ENCODE measurements around the gene FMNL2.

FMNL2 gene

DNA sequence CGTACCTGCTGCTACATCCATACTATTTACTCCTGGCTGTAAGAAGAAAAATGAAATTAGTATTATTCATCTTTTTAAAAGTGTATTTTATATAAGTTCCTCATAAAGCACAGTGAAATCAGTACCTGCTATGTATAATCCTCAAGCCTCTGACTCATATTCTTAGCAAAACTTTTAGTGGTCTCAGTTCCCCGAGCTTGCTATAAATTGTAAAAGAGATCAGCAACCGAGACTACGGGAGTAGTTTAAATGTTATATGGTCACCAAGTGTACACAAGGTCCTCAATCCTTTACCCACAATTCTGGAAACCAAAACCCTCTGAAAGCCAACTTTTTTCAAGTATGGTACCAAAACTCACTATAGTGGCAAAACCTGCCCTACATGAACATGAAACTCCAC lies 358.1 kb downstream of the FMNL2 start:
- no peak for TF ChIP-seq ZNF335 (tag by site-specific recombination; conservative IDR thresholded peaks at IDR 0.05)
- TF ChIP-seq ZNF654 (tag by site-specific recombination; IDR thresholded peaks at IDR 0.05; ENCODE audit: low read depth): no peak
- TF ChIP-seq ZNF16 (tag by site-specific recombination; IDR thresholded peaks at IDR 0.05; ENCODE audit: low read depth): no peak
- no peak for TF ChIP-seq GLI2 (tag by site-specific recombination; IDR thresholded peaks at IDR 0.05; ENCODE audit: borderline replicate concordance, low read depth)
- no peak for TF ChIP-seq ZNF24 (tag by site-specific recombination; IDR thresholded peaks at IDR 0.05)
- no peak for TF ChIP-seq ZNF530 (tag by site-specific recombination; IDR thresholded peaks at IDR 0.05; ENCODE audit: low read depth)
- no peak for TF ChIP-seq ZNF133 (tag by site-specific recombination; IDR thresholded peaks at IDR 0.05)
- TF ChIP-seq, protein P1, sequence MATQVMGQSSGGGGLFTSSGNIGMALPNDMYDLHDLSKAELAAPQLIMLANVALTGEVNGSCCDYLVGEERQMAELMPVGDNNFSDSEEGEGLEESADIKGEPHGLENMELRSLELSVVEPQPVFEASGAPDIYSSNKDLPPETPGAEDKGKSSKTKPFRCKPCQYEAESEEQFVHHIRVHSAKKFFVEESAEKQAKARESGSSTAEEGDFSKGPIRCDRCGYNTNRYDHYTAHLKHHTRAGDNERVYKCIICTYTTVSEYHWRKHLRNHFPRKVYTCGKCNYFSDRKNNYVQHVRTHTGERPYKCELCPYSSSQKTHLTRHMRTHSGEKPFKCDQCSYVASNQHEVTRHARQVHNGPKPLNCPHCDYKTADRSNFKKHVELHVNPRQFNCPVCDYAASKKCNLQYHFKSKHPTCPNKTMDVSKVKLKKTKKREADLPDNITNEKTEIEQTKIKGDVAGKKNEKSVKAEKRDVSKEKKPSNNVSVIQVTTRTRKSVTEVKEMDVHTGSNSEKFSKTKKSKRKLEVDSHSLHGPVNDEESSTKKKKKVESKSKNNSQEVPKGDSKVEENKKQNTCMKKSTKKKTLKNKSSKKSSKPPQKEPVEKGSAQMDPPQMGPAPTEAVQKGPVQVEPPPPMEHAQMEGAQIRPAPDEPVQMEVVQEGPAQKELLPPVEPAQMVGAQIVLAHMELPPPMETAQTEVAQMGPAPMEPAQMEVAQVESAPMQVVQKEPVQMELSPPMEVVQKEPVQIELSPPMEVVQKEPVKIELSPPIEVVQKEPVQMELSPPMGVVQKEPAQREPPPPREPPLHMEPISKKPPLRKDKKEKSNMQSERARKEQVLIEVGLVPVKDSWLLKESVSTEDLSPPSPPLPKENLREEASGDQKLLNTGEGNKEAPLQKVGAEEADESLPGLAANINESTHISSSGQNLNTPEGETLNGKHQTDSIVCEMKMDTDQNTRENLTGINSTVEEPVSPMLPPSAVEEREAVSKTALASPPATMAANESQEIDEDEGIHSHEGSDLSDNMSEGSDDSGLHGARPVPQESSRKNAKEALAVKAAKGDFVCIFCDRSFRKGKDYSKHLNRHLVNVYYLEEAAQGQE (tag by site-specific recombination; IDR thresholded peaks at IDR 0.05): no peak
- TF ChIP-seq ZNF623 (tag by site-specific recombination; IDR thresholded peaks at IDR 0.05): no peak
- no peak for TF ChIP-seq ZNF664 (tag by site-specific recombination; IDR thresholded peaks at IDR 0.05)
- H3K9me3 ChIP-seq (ENCODE audit: control insufficient read depth, insufficient read depth, low read depth, low read length): no peaks in the 10 kb centered on the region
- ChIA-PET CTCF (no interaction called here), POLR2A (no interaction called here)
- peaks cover 3% of the 10 kb centered on the region; the same call in 1 of the 2 replicates for H3K4me1 ChIP-seq (ENCODE audit: control insufficient read depth, insufficient read depth, low read length)
- peaks cover 17 to 47% of the 10 kb centered on the region in 2 experiments for H3K36me3 ChIP-seq (ENCODE audit: control insufficient read depth in 2 of 2, insufficient read depth in 1 of 2, low read length in 2 of 2)
- no peak overlapping the region for H3K4me3 ChIP-seq (ENCODE audit: low read depth, low read length)
- H3K27ac ChIP-seq (ENCODE audit: extremely low read depth, low read depth, low read length): no peak overlapping the region

DNA sequence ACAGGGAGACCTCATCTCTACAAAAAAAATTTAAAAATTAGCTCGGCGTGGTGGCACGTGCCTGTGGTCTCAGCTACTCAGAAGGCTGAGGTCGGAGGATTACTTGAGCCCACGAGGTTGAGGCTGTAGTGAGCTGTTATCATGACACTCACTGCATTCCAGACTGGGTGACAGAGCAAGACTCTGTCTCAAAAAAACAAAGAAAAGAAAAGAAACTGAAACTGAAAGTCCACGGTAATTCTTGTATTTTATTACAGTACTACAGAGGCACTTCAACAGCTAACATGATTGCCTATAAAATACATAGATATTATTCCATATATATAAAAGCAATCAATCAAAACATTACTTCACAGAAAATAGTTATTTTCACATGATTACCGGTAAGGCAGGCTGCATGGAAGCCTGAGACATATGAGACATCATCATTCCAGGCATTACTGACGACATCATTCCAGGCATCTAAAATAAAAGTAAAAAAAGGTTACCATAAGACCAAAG lies 359.2 kb downstream of the FMNL2 start:
- Histone ChIP-seq H3K9me3 (ENCODE audit: control insufficient read depth, insufficient read depth, low read depth, low read length) (no peaks in the 10 kb centered on the region), H3K36me3 (ENCODE audit: control insufficient read depth in 2 of 2, insufficient read depth in 1 of 2, low read length in 2 of 2) (peaks cover 17 to 36% of the 10 kb centered on the region in 2 experiments), H3K4me3 (ENCODE audit: low read depth, low read length) (peak overlapping the region; percentile 9), H3K4me1 (ENCODE audit: control insufficient read depth, insufficient read depth, low read length) (peaks cover 3% of the 10 kb centered on the region; the same call in 1 of the 2 replicates), H3K27ac (ENCODE audit: extremely low read depth, low read depth, low read length) (no peak overlapping the region)
- CTCF ChIA-PET: interaction anchor here (0.9 kb wide), 1 partner anchor 22 kb away, joined by 3 read pairs; no protein-coding TSS in a partner anchor
- POLR2A ChIA-PET: interaction anchor here (1.3 kb wide), 1 partner anchor 23 kb away, joined by 3 read pairs; the partner anchor contains the start of gene PRPF40A
- peak; percentile 45; the same call in 1 of the 2 replicates for TF ChIP-seq ZNF600 (tag by site-specific recombination; IDR thresholded peaks at IDR 0.05)
- no peak for TF ChIP-seq ZNF530 (tag by site-specific recombination; IDR thresholded peaks at IDR 0.05; ENCODE audit: low read depth)

DNA sequence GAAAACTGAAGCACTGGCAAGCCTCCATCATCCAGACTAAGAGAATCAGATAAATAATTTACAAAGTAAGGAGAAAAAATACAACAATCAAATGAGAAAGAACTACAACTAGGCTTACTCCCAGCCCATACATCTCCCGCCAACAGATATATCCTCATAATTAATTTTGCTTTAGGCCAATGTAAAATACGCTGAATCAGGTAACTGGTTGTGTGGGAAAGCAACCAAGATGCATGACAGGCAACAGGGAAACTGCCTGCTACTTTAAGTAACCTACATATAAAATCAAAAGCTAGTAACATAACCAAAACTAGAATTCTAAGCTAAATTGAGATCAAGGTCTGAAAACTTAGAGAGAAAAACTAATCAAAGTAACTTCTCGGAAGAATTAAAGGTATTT lies 360.8 kb downstream of the FMNL2 start:
- H3K9me3 ChIP-seq (ENCODE audit: control insufficient read depth, insufficient read depth, low read depth, low read length): no peaks in the 10 kb centered on the region
- H3K4me3 ChIP-seq (ENCODE audit: low read depth, low read length): no peak overlapping the region
- H3K36me3 ChIP-seq (ENCODE audit: control insufficient read depth in 2 of 2, insufficient read depth in 1 of 2, low read length in 2 of 2): peaks cover 5 to 33% of the 10 kb centered on the region in 2 experiments
- no peak overlapping the region for H3K27ac ChIP-seq (ENCODE audit: extremely low read depth, low read depth, low read length)
- ChIA-PET POLR2A (no interaction called here), CTCF (no interaction called here)
- H3K4me1 ChIP-seq (ENCODE audit: control insufficient read depth, insufficient read depth, low read length): peaks cover 3% of the 10 kb centered on the region; the same call in 1 of the 2 replicates
- TF ChIP-seq IKZF3 (tag by site-specific recombination; IDR thresholded peaks at IDR 0.05): no peak
- no peak for TF ChIP-seq ZNF837 (tag by site-specific recombination; IDR thresholded peaks at IDR 0.05)
- TF ChIP-seq ZNF555 (tag by site-specific recombination; conservative IDR thresholded peaks at IDR 0.05): no peak
- no peak for TF ChIP-seq ZNF561 (tag by site-specific recombination; IDR thresholded peaks at IDR 0.05; ENCODE audit: borderline replicate concordance)
- TF ChIP-seq, protein P2, sequence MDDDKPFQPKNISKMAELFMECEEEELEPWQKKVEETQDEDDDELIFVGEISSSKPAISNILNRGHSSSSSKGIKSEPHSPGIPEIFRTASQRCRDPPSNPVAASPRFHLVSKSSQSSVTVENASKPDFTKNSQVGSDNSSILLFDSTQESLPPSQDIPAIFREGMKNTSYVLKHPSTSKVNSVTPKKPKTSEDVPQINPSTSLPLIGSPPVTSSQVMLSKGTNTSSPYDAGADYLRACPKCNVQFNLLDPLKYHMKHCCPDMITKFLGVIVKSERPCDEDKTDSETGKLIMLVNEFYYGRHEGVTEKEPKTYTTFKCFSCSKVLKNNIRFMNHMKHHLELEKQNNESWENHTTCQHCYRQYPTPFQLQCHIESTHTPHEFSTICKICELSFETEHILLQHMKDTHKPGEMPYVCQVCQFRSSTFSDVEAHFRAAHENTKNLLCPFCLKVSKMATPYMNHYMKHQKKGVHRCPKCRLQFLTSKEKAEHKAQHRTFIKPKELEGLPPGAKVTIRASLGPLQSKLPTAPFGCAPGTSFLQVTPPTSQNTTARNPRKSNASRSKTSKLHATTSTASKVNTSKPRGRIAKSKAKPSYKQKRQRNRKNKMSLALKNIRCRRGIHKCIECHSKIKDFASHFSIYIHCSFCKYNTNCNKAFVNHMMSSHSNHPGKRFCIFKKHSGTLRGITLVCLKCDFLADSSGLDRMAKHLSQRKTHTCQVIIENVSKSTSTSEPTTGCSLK (tag by site-specific recombination; IDR thresholded peaks at IDR 0.05): no peak
- no peak for TF ChIP-seq ZBTB8A (tag by site-specific recombination; IDR thresholded peaks at IDR 0.05)
- no peak for TF ChIP-seq HOXD13 (CRISPR knock-in tag; IDR thresholded peaks at IDR 0.05; ENCODE audit: borderline replicate concordance)
- TF ChIP-seq, protein P3, sequence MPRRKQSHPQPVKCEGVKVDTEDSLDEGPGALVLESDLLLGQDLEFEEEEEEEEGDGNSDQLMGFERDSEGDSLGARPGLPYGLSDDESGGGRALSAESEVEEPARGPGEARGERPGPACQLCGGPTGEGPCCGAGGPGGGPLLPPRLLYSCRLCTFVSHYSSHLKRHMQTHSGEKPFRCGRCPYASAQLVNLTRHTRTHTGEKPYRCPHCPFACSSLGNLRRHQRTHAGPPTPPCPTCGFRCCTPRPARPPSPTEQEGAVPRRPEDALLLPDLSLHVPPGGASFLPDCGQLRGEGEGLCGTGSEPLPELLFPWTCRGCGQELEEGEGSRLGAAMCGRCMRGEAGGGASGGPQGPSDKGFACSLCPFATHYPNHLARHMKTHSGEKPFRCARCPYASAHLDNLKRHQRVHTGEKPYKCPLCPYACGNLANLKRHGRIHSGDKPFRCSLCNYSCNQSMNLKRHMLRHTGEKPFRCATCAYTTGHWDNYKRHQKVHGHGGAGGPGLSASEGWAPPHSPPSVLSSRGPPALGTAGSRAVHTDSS (tag by site-specific recombination; IDR thresholded peaks at IDR 0.05): no peak
- TF ChIP-seq ZEB2 (tag by site-specific recombination; IDR thresholded peaks at IDR 0.05): no peak
- no peak for TF ChIP-seq ZNF221 (tag by site-specific recombination; IDR thresholded peaks at IDR 0.05; ENCODE audit: borderline replicate concordance)
- no peak for TF ChIP-seq ZNF768 (tag by site-specific recombination; IDR thresholded peaks at IDR 0.05)
- TF ChIP-seq GLI2 (tag by site-specific recombination; IDR thresholded peaks at IDR 0.05; ENCODE audit: borderline replicate concordance, low read depth): no peak
- TF ChIP-seq ZNF426 (tag by site-specific recombination; IDR thresholded peaks at IDR 0.05): no peak
- TF ChIP-seq, protein P4, sequence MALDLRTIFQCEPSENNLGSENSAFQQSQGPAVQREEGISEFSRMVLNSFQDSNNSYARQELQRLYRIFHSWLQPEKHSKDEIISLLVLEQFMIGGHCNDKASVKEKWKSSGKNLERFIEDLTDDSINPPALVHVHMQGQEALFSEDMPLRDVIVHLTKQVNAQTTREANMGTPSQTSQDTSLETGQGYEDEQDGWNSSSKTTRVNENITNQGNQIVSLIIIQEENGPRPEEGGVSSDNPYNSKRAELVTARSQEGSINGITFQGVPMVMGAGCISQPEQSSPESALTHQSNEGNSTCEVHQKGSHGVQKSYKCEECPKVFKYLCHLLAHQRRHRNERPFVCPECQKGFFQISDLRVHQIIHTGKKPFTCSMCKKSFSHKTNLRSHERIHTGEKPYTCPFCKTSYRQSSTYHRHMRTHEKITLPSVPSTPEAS (tag by site-specific recombination; IDR thresholded peaks at IDR 0.05): no peak

All from HEK293 (cell line).